Ishikawa (cell line): ENCODE measurements around the gene TARBP1.

Source experiments
- CEBPB ChIP-seq: IDR thresholded peaks from 2 replicates; pipeline ENCODE4 v1.6.1; 2012
- CREB1 ChIP-seq: IDR thresholded peaks from 2 replicates; pipeline ENCODE4 v1.6.1; 2012; ENCODE audit warnings: low read depth
- EGR1 ChIP-seq: IDR thresholded peaks from 2 replicates; pipeline ENCODE4 v1.6.1; 2012
- EP300 ChIP-seq: IDR thresholded peaks from 2 replicates; pipeline ENCODE4 v1.6.1; 2012; ENCODE audit warnings: borderline replicate concordance
- FOXM1 ChIP-seq: IDR thresholded peaks from 2 replicates; pipeline ENCODE4 v1.6.1; 2012; ENCODE audit warnings: low read depth, borderline replicate concordance
- MAX ChIP-seq: IDR thresholded peaks from 2 replicates; pipeline ENCODE4 v1.6.1; 2012
- NFIC ChIP-seq: IDR thresholded peaks from 2 replicates; pipeline ENCODE4 v1.6.1; 2012
- RAD21 ChIP-seq: IDR thresholded peaks from 2 replicates; pipeline ENCODE4 v1.6.1; 2012; ENCODE audit warnings: low read depth
- REST ChIP-seq: IDR thresholded peaks from 2 replicates; pipeline ENCODE4 v1.6.1; 2012; ENCODE audit warnings: low read depth, mild to moderate bottlenecking
- TAF1 ChIP-seq: IDR thresholded peaks from 2 replicates; pipeline ENCODE4 v1.6.1; 2012; ENCODE audit warnings: low read depth, mild to moderate bottlenecking
- TCF12 ChIP-seq: IDR thresholded peaks from 2 replicates; pipeline ENCODE4 v1.6.1; 2012; ENCODE audit warnings: low read depth
- TEAD4 ChIP-seq: IDR thresholded peaks from 2 replicates; pipeline ENCODE4 v1.6.1; 2012
- USF1 ChIP-seq: IDR thresholded peaks from 2 replicates; pipeline ENCODE4 v1.6.1; 2012
- YY1 ChIP-seq: IDR thresholded peaks from 2 replicates; pipeline ENCODE4 v1.6.1; 2012; ENCODE audit warnings: low read depth
- ZBTB7A ChIP-seq: IDR thresholded peaks from 2 replicates; pipeline ENCODE4 v1.6.1; 2012; ENCODE audit warnings: low read depth

TARBP1 gene

GRCh38 chr1:234372011-234372757, 106.8 kb downstream of the TARBP1 start:
- TF ChIP-seq CREB1 (no peak), TAF1 (no peak)

- no peak for TF ChIP-seq RAD21
- TF ChIP-seq ZBTB7A = no peak
- no peak for TF ChIP-seq NFIC
- TF ChIP-seq FOXM1 = no peak
- TF ChIP-seq TEAD4 = no peak
- TF ChIP-seq EP300 = no peak
- TF ChIP-seq REST = no peak
- no peak for TF ChIP-seq USF1
- no peak for TF ChIP-seq TCF12
- no peak for TF ChIP-seq MAX
- no peak for TF ChIP-seq TAF1
- no peak for TF ChIP-seq YY1
- TF ChIP-seq EGR1 = no peak
- TF ChIP-seq CREB1 = no peak
- TF ChIP-seq CEBPB = no peak
These were observed 107.6 kb downstream of the TARBP1 start for GRCh38 chr1:234371414-234371813.

GRCh38 chr1:234369784-234370183, 109.2 kb downstream of the TARBP1 start:
- TF ChIP-seq FOXM1 = no peak
- TF ChIP-seq MAX = no peak
- TF ChIP-seq EP300 = no peak
- TF ChIP-seq CEBPB = no peak
- no peak for TF ChIP-seq USF1
- no peak for TF ChIP-seq TCF12
- no peak for TF ChIP-seq REST
- no peak for TF ChIP-seq YY1
- TF ChIP-seq RAD21 = no peak
- no peak for TF ChIP-seq NFIC
- TF ChIP-seq TEAD4 = no peak
- no peak for TF ChIP-seq TAF1
- TF ChIP-seq CREB1 = no peak

- TF ChIP-seq REST (no peak), ZBTB7A (no peak), FOXM1 (no peak), CREB1 (no peak), USF1 (no peak), YY1 (no peak), CEBPB (no peak), EP300 (no peak), TCF12 (no peak), TEAD4 (no peak), NFIC (no peak), EGR1 (no peak), RAD21 (no peak), TAF1 (no peak), MAX (no peak)
These were observed 109.9 kb downstream of the TARBP1 start for GRCh38 chr1:234369033-234369430.
